Sigmoid colon (tissue), 3 donors: ENCODE measurements around the gene BRIP1.
"Not testable (repeated sequence)": the region's sequence is repeated elsewhere in the genome, so short reads cannot be mapped to it uniquely, and the experiment has no call there.

ENCODE experiments used
- CTCF ChIP-seq, 4 experiments: fragments of 450-650 bp in 3 of 4; fragments of 200-600 bp in 1 of 4; IDR thresholded peaks; one replicate each; pipeline ENCODE4 v1.5.1; 2016 to 2019; ENCODE audit warnings: antibody characterized with exemption in 4 of 4, mild to moderate bottlenecking in 3 of 4, moderate library complexity in 2 of 4
- POLR2A ChIP-seq, 2 donors: fragments of 450-650 bp; IDR thresholded peaks; one replicate each; pipeline ENCODE4 v1.6.1; 2016; ENCODE audit warnings: antibody characterized with exemption in 2 of 2, mild to moderate bottlenecking in 2 of 2, moderate library complexity in 2 of 2

GRCh38 chr17:61887733-61888132 lies 24.4 kb upstream of the BRIP1 start:
- TF ChIP-seq CTCF, POLR2A (IDR thresholded peaks at IDR 0.05): not testable (repeated sequence)
